DMS53 (cell line): ENCODE data around the gene USP4.
"Not testable (repeated sequence)": the region's sequence is repeated elsewhere in the genome, so short reads cannot be mapped to it uniquely, and the experiment has no call there.

Source experiments
- DNase-seq: peaks from one replicate; lab custom pipeline; 2025; lab: John Stamatoyannopoulos, UW

USP4 gene

DNA sequence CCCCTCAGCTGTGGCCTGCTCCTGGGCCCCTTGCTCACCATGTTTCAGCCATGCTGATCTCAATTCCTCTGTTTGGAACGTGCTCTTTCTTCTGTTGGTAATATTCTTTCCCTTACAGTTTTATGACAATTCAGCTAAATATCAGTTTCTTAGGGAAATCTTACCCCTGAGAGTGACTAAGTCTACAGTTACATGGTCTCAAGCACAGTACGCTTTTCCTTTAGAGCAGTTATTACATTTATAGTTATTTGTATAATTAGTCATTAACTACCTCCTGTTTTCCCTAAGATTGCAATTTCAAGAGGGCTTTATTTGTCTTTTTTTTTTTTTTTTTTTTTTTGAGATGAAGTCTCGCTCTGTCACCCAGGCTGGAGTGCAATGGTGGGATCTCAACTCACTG lies 86.3 kb downstream of the USP4 start:
- DNase-seq: no peak

- peak; percentile 19 for DNase-seq
These were observed 91.0 kb downstream of the USP4 start for GRCh38 chr3:49248840-49249227.

GRCh38 chr3:49244581-49245205 lies 95.2 kb downstream of the USP4 start:
- peak; percentile 30 for DNase-seq

DNA sequence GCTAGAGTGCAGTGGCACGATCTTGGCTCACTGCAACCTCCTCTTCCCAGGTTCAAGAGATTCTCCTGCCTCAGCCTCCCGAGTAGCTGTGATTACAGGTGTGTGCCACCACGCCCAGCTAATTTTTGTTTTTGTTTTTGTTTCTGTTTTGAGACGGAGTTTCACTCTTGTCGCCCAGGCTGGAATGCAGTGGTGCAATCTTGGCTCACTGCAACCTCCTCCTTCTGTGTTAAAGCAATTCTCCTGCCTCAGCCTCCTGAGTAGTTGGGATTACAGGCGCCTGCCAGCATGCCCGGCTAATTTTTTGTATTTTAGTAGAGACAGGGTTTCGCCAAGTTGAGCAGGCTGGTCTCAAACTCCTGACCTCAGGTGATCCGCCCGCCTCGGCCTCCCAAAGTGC lies 99.8 kb downstream of the USP4 start:
- DNase-seq: not testable (repeated sequence)

DNA sequence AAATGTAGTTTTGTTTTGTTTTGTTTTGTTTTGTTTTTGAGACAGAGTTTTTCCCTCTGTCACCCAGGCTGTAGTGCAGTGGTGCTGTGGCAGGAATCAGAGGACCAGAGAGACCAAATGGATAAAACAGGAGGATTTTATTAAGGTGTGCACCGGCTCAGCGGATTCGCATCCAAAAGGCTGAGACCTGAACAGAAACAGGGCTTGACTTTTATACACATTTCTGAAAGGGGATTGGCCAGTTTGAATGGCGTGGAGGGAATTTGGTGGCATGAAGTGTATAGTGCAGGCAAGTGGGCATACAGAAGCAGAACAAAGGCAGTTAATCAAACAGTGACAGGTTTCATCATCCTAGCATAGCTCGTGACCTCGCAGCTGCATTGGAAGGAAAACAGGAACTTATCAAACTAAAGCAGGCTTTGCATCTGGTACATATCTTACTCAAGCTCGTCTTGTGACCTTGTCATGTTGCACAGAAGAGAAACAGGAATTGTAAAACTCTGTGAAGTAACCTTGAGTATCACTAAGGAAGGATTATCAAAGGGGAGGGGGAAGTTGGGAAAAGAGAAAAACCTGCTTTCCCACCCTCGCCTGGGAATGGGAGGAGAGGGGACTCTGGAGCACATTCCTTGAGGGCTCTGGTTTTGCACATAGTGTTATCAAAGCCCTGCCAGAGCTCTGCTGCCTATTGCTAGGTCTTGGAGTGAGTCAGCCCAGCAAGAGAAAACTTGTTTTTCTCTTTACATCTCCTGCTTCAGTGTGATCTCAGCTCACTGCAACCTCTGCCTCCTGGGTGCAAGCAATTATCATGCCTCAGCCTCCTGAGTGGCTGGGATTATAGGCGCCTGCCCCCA lies 101.4 kb downstream of the USP4 start:
- DNase-seq: no peak

DNA sequence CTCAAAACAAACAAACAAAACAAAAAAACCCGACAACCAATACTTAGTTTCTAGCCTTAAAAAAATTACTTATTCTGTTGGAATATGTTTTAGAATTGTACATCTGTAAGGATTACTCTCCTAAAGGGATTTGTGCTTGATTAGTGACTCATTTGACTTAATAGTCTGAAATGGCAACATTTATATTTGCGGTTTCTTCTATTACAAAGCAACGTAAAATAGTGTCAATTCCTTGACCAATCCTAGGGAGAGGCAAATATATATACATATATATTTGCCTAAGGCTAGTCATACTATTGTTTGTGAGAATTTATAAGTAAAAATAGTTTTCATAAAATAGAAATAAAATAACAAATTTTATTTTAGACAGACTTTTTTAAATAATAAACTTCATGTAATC lies 102.5 kb downstream of the USP4 start:
- no peak for DNase-seq

- DNase-seq: no peak
These were observed 103.6 kb downstream of the USP4 start for GRCh38 chr3:49236226-49236625.

DNA sequence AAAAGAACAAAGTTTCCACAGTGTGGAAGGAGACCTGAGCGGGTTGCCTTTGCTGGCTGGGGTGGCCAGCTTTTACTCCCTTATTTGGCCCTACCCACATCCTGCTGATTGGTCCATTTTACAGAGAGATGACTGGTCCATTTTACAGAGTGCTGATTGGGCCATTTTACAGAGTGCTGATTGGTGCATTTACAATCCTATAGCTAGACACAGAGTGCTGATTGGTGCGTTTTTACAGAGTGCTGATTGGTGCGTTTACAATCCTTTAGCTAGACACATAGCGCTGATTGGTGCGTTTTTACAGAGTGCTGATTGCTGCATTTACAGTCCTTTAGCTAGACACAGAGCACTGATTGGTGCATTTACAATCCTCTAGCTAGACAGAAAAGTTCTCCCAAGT lies 111.0 kb downstream of the USP4 start:
- DNase-seq: not testable (repeated sequence)
